Caco-2 (cell line): ENCODE data around the gene VWA3B. TPM values are rescaled to one million over a fixed set of nuclear protein-coding genes. Genes with fewer than 3 reads are reported as not detected.

Source experiments
- BruUV-seq: library from RNA; stranded (reverse); fragments of 400-500 nt; replicated peaks from 2 replicates; lab custom pipeline; 2021; lab: Mats Ljungman, UMichigan
- CTCF ChIA-PET: fragments of 300-600 bp; sonication (Branson Sonifier 250); formaldehyde crosslinking; loops from one replicate; lab custom pipeline; 2022; ENCODE audit warnings: antibody characterized with exemption; lab: Charles Lee
- POLR2A ChIA-PET: fragments of 300-600 bp; sonication (Branson Sonifier 250); formaldehyde crosslinking; loops from one replicate; lab custom pipeline; 2022; ENCODE audit warnings: antibody characterized with exemption; lab: Charles Lee
- DNase-seq, 2 experiments: peaks; one replicate each; pipeline versions ENCODE4 v3.0.0 to v3.0.0-alpha.2; 2020 to 2022
- H3K27me3 ChIP-seq: replicated peaks from 2 replicates; pipeline ENCODE4 v1.6.0; 2011; ENCODE audit warnings: low read length; ENCODE audit not compliant: control insufficient read depth, insufficient read depth
- H3K36me3 ChIP-seq: 2 replicates; pipeline ENCODE4 v1.5.1; 2011; ENCODE audit warnings: low read length; ENCODE audit not compliant: control insufficient read depth, insufficient read depth
- H3K4me1 ChIP-seq: fragments of 250-450 bp; sonication (Bioruptor Pico); 2 replicates; pipeline ENCODE4 v1.5.1; 2020; ENCODE audit warnings: mild to moderate bottlenecking
- H3K4me3 ChIP-seq: 2 replicates; pipeline ENCODE4 v1.5.1; 2011; ENCODE audit warnings: low read depth, mild to moderate bottlenecking, control low read depth, low read length
- H3K9me3 ChIP-seq: fragments of 250-450 bp; sonication (Bioruptor Pico); 2 replicates; pipeline ENCODE4 v1.5.1; 2020; ENCODE audit warnings: mild to moderate bottlenecking, moderate library complexity
- H3K27ac Mint-ChIP-seq: one replicate; pipeline ENCODE4 v1.8.0; 2022; ENCODE audit warnings: mixed read lengths; ENCODE audit not compliant: unreplicated experiment
- H3K27me3 Mint-ChIP-seq: one replicate; pipeline ENCODE4 v1.8.0; 2022; ENCODE audit warnings: mixed read lengths; ENCODE audit not compliant: insufficient read depth, unreplicated experiment
- H3K36me3 Mint-ChIP-seq: one replicate; pipeline ENCODE4 v1.8.0; 2022; ENCODE audit warnings: mild to moderate bottlenecking, mixed read lengths; ENCODE audit not compliant: insufficient read depth, unreplicated experiment
- H3K4me1 Mint-ChIP-seq: one replicate; pipeline ENCODE4 v1.8.0; 2022; ENCODE audit warnings: low read depth, mixed read lengths; ENCODE audit not compliant: unreplicated experiment
- H3K4me3 Mint-ChIP-seq: one replicate; pipeline ENCODE4 v1.8.0; 2022; ENCODE audit warnings: mild to moderate bottlenecking, moderate library complexity, mixed read lengths; ENCODE audit not compliant: unreplicated experiment
- H3K9me3 Mint-ChIP-seq: one replicate; pipeline ENCODE4 v1.8.0; 2022; ENCODE audit warnings: mixed read lengths; ENCODE audit not compliant: unreplicated experiment
- CTCF ChIP-seq, 2 experiments: fragments of 200-600 bp in 1 of 2; IDR thresholded peaks; 1 replicate in 1 of 2; 2 replicates in 1 of 2; pipeline versions ENCODE4 v1.5.1 to v1.8.0; 2011 to 2022; ENCODE audit warnings: antibody characterized with exemption in 1 of 2, control low read depth in 1 of 2, inconsistent platforms in 1 of 2, low read depth in 1 of 2, low read length in 1 of 2, mild to moderate bottlenecking in 1 of 2, moderate library complexity in 1 of 2; ENCODE audit not compliant: insufficient read depth in 1 of 2, severe bottlenecking in 1 of 2, unreplicated experiment in 1 of 2
- intact Hi-C: fragments of 100-400 bp; cut with micrococcal nuclease; formaldehyde crosslinking; loops from one replicate; pipeline ENCODE4 v1.10.0; 2022; ENCODE audit not compliant: unreplicated experiment
- total RNA-seq: library from RNA; stranded (reverse); gene quantifications from 2 replicates; pipeline ENCODE4 v1.2.3, GENCODE V29; 2022

VWA3B gene
- total RNA-seq, 1 experiment from 2014 or later = not detected

- H3K9me3 Mint-ChIP-seq = peaks cover 12% of the 10 kb centered on the region
- ChIA-PET POLR2A (no interaction called here), CTCF (no interaction called here)
- Histone ChIP-seq H3K4me3 (no peak overlapping the region), H3K27me3 (no peaks in the 10 kb centered on the region), H3K9me3 (no peaks in the 10 kb centered on the region; the same call in 1 of the 2 replicates), H3K36me3 (no peaks in the 10 kb centered on the region), H3K4me1 (no peaks in the 10 kb centered on the region)
- BruUV-seq = no TSS peak
- TF ChIP-seq CTCF (IDR thresholded peaks at IDR 0.05; ENCODE audit: insufficient read depth in 1 of 2, low read depth in 1 of 2, low read length in 1 of 2, severe bottlenecking in 1 of 2, unreplicated experiment in 1 of 2) = no peak
- peaks cover 2% of the 10 kb centered on the region for H3K27me3 Mint-ChIP-seq
- no peak for DNase-seq
- H3K27ac Mint-ChIP-seq = no peak overlapping the region
- H3K36me3 Mint-ChIP-seq = no peaks in the 10 kb centered on the region
- no peak overlapping the region for H3K4me3 Mint-ChIP-seq
- intact Hi-C loops = no loop called here
- no peaks in the 10 kb centered on the region for H3K4me1 Mint-ChIP-seq
Measured at GRCh38 chr2:98313492-98314250, 226.7 kb downstream of the VWA3B start.

- peaks cover 14% of the 10 kb centered on the region for H3K9me3 Mint-ChIP-seq
- ChIA-PET CTCF (no interaction called here), POLR2A (no interaction called here)
- H3K4me1 Mint-ChIP-seq = no peaks in the 10 kb centered on the region
- Histone ChIP-seq H3K9me3 (no peaks in the 10 kb centered on the region; the same call in 1 of the 2 replicates), H3K36me3 (no peaks in the 10 kb centered on the region), H3K27me3 (no peaks in the 10 kb centered on the region), H3K4me1 (no peaks in the 10 kb centered on the region), H3K4me3 (no peak overlapping the region)
- BruUV-seq = no TSS peak
- DNase-seq = no peak
- no peak for TF ChIP-seq CTCF (IDR thresholded peaks at IDR 0.05; ENCODE audit: insufficient read depth in 1 of 2, low read depth in 1 of 2, low read length in 1 of 2, severe bottlenecking in 1 of 2, unreplicated experiment in 1 of 2)
- H3K27me3 Mint-ChIP-seq = peaks cover 2% of the 10 kb centered on the region
- H3K27ac Mint-ChIP-seq = no peak overlapping the region
- H3K36me3 Mint-ChIP-seq = no peaks in the 10 kb centered on the region
- H3K4me3 Mint-ChIP-seq = no peak overlapping the region
- intact Hi-C loops = no loop called here
Measured at GRCh38 chr2:98314251-98314650, 227.3 kb downstream of the VWA3B start.

GRCh38 chr2:98315957-98316356 lies 229.0 kb downstream of the VWA3B start:
- BruUV-seq = no TSS peak
- no peaks in the 10 kb centered on the region for H3K27me3 ChIP-seq
- ChIA-PET POLR2A (no interaction called here), CTCF (no interaction called here)
- no peak for DNase-seq
- H3K4me3 ChIP-seq = no peak overlapping the region
- Mint-ChIP-seq H3K27me3 (peaks cover 2% of the 10 kb centered on the region), H3K27ac (no peak overlapping the region), H3K4me1 (no peaks in the 10 kb centered on the region), H3K9me3 (peaks cover 27% of the 10 kb centered on the region), H3K4me3 (no peak overlapping the region), H3K36me3 (no peaks in the 10 kb centered on the region)
- H3K9me3 ChIP-seq = peaks cover 11% of the 10 kb centered on the region
- intact Hi-C loops = no loop called here
- H3K4me1 ChIP-seq = no peaks in the 10 kb centered on the region
- no peaks in the 10 kb centered on the region for H3K36me3 ChIP-seq
- TF ChIP-seq CTCF (IDR thresholded peaks at IDR 0.05; ENCODE audit: insufficient read depth in 1 of 2, low read depth in 1 of 2, low read length in 1 of 2, severe bottlenecking in 1 of 2, unreplicated experiment in 1 of 2) = no peak
